ENCODE data around the gene MYADM.
"Not testable (repeated sequence)": the region's sequence is repeated elsewhere in the genome, so short reads cannot be mapped to it uniquely, and the experiment has no call there.

MYADM gene

GRCh38 chr19:53868892-53869804, 1.5 kb downstream of the MYADM start:
- peak; percentile 91 to 97 (median 95) for DNase-seq

GRCh38 chr19:53869805-53870484, 2.3 kb downstream of the MYADM start:
- DNase-seq, result not testable (repeated sequence)

GRCh38 chr19:53870485-53870844, 2.8 kb downstream of the MYADM start:
- DNase-seq, result peak; percentile 78 to 82 (median 80)

- DNase-seq, result peak; percentile 77 to 85 (median 84)
Measured at GRCh38 chr19:53871454-53871853, 3.8 kb downstream of the MYADM start.

GRCh38 chr19:53872762-53873161, 5.1 kb downstream of the MYADM start:
- DNase-seq, result no peak

DNA sequence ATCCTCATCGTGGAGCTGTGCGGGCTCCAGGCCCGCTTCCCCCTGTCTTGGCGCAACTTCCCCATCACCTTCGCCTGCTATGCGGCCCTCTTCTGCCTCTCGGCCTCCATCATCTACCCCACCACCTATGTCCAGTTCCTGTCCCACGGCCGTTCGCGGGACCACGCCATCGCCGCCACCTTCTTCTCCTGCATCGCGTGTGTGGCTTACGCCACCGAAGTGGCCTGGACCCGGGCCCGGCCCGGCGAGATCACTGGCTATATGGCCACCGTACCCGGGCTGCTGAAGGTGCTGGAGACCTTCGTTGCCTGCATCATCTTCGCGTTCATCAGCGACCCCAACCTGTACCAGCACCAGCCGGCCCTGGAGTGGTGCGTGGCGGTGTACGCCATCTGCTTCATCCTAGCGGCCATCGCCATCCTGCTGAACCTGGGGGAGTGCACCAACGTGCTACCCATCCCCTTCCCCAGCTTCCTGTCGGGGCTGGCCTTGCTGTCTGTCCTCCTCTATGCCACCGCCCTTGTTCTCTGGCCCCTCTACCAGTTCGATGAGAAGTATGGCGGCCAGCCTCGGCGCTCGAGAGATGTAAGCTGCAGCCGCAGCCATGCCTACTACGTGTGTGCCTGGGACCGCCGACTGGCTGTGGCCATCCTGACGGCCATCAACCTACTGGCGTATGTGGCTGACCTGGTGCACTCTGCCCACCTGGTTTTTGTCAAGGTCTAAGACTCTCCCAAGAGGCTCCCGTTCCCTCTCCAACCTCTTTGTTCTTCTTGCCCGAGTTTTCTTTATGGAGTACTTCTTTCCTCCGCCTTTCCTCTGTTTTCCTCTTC, 6.3 kb downstream of the MYADM start:
- no peak for DNase-seq

DNA sequence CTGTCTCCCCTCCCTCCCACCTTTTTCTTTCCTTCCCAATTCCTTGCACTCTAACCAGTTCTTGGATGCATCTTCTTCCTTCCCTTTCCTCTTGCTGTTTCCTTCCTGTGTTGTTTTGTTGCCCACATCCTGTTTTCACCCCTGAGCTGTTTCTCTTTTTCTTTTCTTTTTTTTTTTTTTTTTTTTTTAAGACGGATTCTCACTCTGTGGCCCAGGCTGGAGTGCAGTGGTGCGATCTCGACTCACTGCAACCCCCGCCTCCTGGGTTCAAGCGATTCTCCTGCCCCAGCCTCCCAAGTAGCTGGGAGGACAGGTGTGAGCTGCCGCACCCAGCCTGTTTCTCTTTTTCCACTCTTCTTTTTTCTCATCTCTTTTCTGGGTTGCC, 6.9 kb downstream of the MYADM start:
- no peak for DNase-seq

DNA sequence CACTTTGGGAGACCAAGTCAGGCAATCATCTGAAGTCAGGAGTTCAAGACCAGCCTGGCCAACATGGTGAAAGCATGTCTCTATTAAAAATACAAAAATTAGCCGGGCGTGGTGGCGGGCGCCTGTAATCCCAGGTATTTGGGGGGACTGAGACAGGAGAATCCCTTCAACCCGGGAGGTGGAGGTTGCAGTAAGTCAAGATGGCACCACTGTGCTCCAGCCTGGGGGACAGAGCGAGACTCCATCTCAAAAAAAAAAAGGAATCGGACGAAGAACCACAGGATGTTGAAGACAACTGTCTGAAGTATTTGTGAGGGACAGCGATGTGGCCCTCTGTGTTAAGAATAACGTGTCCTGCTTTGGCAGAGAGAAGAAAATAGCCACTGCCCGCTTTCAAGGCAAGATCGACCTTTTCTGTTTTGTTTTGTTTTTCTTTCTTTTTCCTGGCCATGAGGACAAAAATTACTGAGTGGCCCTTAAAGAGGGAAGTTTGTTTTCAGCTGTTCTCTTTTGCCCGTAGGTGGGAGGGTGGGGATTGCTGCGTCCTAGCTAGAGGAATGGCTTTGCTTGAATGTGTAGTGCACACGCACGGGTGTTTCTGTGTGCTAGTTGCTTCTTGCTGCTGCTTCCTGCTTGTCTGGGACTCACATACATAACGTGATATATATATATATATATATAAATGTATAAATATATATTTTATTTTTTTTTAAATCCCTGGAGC, 8.1 kb downstream of the MYADM start:
- DNase-seq, result peak; percentile 51 to 57 (median 51)

- DNase-seq, result no peak
Measured at GRCh38 chr19:53876651-53877224, 9.1 kb downstream of the MYADM start.

GRCh38 chr19:53877361-53877766, 9.7 kb downstream of the MYADM start:
- no peak for DNase-seq

GRCh38 chr19:53878776-53879139, 11.1 kb downstream of the MYADM start:
- no peak for DNase-seq

- DNase-seq, result peak; percentile 81 to 93 (median 88)
Measured at GRCh38 chr19:53879140-53880081, 11.7 kb downstream of the MYADM start.

GRCh38 chr19:53880711-53881481, 13.2 kb downstream of the MYADM start:
- peak; percentile 44 to 59 (median 55) for DNase-seq

DNA sequence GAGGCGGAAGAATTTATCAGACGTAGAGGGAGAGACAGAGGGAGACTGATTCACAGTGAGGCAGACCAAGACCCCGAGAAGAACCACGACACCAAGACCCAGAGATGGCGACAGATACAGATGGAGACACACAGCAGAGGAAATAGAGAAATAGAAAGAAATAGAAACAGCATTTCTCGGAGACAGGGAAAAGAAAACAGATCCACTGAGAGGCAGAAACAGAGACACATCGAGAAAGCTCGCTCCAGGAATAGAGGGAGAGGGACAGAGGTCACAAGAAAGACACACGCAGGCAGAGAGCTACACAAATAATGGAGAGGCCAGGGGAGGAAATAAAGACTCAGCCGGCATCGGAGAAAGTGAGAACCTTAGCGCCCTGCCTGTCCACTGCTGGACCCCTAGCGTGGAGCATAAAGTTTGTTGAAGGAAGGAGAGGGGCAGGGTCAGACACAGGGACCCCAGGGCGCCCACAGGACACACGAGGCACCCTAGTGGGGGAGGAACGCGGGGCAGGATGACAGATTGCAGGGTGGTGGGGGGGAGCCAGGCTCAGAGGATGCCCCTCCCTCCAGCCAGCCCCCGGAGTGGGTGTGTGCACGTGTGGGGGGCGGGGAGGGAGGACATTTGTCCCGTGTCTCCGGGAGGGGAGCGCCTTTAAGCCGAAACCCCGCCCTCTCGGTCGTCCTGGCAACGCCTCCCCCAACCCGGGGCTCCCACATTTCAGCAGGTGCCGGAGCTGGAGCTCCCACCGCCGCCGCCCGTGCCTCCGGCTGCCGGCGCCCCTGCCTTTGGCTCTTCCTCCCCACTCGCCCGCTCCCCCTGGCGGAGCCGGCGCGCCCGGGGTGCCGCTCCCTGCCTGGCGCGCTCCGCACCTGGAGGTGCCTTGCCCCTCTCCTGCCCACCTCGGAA, 14.1 kb downstream of the MYADM start, which contains the start of gene PRKCG:
Gene PRKCG (plus strand): TSS at position 716 of the 909 bp plus-strand sequence. CDS start 298 bp downstream, outside the sequence.
- DNase-seq, result peak; percentile 26 to 74 (median 44)

GRCh38 chr19:53882391-53883050, 14.8 kb downstream of the MYADM start:
- DNase-seq, result no peak

DNA sequence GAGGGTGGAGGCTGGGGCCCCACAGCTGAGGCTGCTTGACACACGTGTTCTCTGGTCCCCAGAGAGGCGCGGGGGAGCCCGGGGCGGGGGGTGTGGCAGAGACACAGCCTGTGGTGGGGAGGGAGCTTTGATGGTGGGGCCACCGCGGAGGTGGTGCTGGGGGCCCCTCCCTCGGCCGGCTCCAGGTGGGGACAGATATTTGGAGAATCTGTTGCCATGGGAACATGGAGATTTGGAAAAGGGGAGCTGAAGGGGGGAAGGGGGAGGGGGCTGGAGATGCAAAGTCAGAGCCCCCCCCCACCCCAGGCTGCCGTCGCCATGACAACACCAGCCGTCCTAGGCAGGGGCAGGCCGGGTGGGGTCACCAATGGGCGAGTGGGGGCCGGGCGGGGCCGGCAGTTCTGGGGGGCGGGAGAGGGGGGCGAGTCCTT, 15.6 kb downstream of the MYADM start:
- DNase-seq, result no peak

DNA sequence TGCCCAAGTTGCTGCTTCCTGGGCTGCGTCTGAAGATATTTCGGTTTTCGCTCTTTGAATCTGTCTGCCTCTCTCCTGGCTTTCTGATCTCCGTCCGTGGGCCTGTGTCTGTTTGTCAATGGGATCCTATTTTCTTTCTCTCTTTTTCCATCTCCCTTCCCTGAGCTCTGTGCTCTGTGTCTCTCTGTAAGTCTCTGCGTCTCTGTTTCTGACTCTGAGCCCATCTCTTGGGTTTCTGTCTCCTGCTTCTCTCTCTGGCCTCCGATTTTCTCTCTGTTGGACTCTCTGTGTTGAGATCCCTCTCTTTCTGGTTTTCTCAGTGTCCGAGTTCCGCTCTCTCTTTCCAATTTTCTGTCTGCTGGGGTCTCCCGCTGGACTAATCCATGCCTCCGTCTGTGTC, 16.1 kb downstream of the MYADM start:
- DNase-seq, result no peak

DNA sequence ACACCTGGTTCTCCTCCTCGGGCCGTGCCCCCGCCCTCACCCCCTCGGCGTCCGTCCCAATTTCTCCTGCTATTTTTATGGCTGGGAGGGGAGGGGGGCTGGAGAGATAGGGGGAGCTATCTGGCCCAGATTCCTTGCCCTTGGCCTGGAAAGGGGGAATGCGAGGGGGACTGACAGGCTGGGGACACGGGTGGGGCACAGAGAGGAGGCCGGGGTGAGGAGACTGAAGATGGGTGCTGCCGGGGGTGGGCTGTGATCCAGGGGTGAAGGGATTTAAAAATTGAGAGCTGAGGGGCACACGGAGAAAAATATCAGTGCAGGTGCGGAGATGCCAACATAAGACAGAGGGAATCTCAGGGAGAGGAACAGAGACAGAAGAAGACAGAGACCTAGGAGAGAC, 16.6 kb downstream of the MYADM start:
- no peak for DNase-seq

Data from suppressor macrophage treated with lipopolysaccharide for 1 hour (primary cell).